H9 (cell line): ENCODE measurements around the gene SPTLC1. TPM values are rescaled to one million over a fixed set of nuclear protein-coding genes. Genes with fewer than 3 reads are reported as not detected.

ENCODE experiments used
- DNase-seq: peaks from one replicate; pipeline ENCODE4 v3.0.0-alpha.2; 2017
- H2AFZ ChIP-seq: one replicate; pipeline ENCODE4 v1.6.1; 2013; ENCODE audit warnings: mild to moderate bottlenecking, low read length, control low read depth, moderate library complexity
- H2AK5ac ChIP-seq: 2 replicates; pipeline ENCODE4 v1.6.1; 2013; ENCODE audit warnings: low read length, control low read depth, mixed read lengths; ENCODE audit not compliant: insufficient read length
- H2BK120ac ChIP-seq: one replicate; pipeline ENCODE4 v1.6.1; 2013; ENCODE audit warnings: low read depth, mild to moderate bottlenecking, low read length, control low read depth, inconsistent platforms; ENCODE audit not compliant: poor library complexity, severe bottlenecking
- H2BK12ac ChIP-seq: 2 replicates; pipeline ENCODE4 v1.6.1; 2013; ENCODE audit warnings: low read length, control low read depth, mixed read lengths, low read depth; ENCODE audit not compliant: insufficient read length
- H2BK15ac ChIP-seq: 2 replicates; pipeline ENCODE4 v1.6.1; 2013; ENCODE audit warnings: low read depth, low read length, control low read depth
- H2BK20ac ChIP-seq: one replicate; pipeline ENCODE4 v1.6.1; 2013; ENCODE audit warnings: low read depth, mild to moderate bottlenecking, low read length, control low read depth, inconsistent platforms; ENCODE audit not compliant: poor library complexity, severe bottlenecking
- H2BK5ac ChIP-seq: 2 replicates; pipeline ENCODE4 v1.6.1; 2013; ENCODE audit warnings: low read length, control low read depth, mixed read lengths; ENCODE audit not compliant: insufficient read length
- H3K14ac ChIP-seq: 2 replicates; pipeline ENCODE4 v1.6.1; 2013; ENCODE audit warnings: low read length, control low read depth; ENCODE audit not compliant: insufficient read depth
- H3K18ac ChIP-seq: 2 replicates; pipeline ENCODE4 v1.6.1; 2013; ENCODE audit warnings: low read depth, mild to moderate bottlenecking, mixed read lengths, low read length, control low read depth; ENCODE audit not compliant: insufficient read length
- H3K23ac ChIP-seq: 2 replicates; pipeline ENCODE4 v1.6.1; 2013; ENCODE audit warnings: low read length, control low read depth, mixed read lengths, low read depth; ENCODE audit not compliant: insufficient read length
- H3K23me2 ChIP-seq: 2 replicates; pipeline ENCODE4 v1.6.1; 2013; ENCODE audit warnings: low read depth, mild to moderate bottlenecking, mixed read lengths, low read length, control low read depth; ENCODE audit not compliant: insufficient read length, poor library complexity, severe bottlenecking
- H3K27ac ChIP-seq: 2 replicates; pipeline ENCODE4 v1.5.1; 2013; ENCODE audit warnings: low read length, control low read depth, mixed read lengths, low read depth; ENCODE audit not compliant: insufficient read length
- H3K27me3 ChIP-seq: 2 replicates; pipeline ENCODE4 v1.6.1; 2013; ENCODE audit warnings: low read length, control low read depth, inconsistent platforms; ENCODE audit not compliant: insufficient read depth
- H3K4ac ChIP-seq: 2 replicates; pipeline ENCODE4 v1.6.1; 2013; ENCODE audit warnings: low read depth, mild to moderate bottlenecking, control low read depth, inconsistent platforms, low read length, moderate library complexity
- H3K4me1 ChIP-seq: 2 replicates; pipeline ENCODE4 v1.6.1; 2013; ENCODE audit warnings: low read length, control low read depth, inconsistent platforms; ENCODE audit not compliant: insufficient read depth
- H3K4me2 ChIP-seq: 2 replicates; pipeline ENCODE4 v1.6.1; 2013; ENCODE audit warnings: low read length, control low read depth, mixed read lengths; ENCODE audit not compliant: insufficient read length, insufficient read depth
- H3K56ac ChIP-seq: 2 replicates; pipeline ENCODE4 v1.6.1; 2013; ENCODE audit warnings: low read depth, mild to moderate bottlenecking, mixed read lengths, low read length, control low read depth; ENCODE audit not compliant: insufficient read length
- H3K79me1 ChIP-seq: 2 replicates; pipeline ENCODE4 v1.6.1; 2013; ENCODE audit warnings: low read depth, mild to moderate bottlenecking, moderate library complexity, low read length, control low read depth, inconsistent platforms; ENCODE audit not compliant: insufficient read depth, poor library complexity, severe bottlenecking
- H3K79me2 ChIP-seq: 2 replicates; pipeline ENCODE4 v1.6.1; 2013; ENCODE audit warnings: low read length, control low read depth, inconsistent platforms; ENCODE audit not compliant: insufficient read depth
- H3K9ac ChIP-seq: 2 replicates; pipeline ENCODE4 v1.6.1; 2013; ENCODE audit warnings: low read length, control low read depth, mixed read lengths; ENCODE audit not compliant: insufficient read length; ENCODE audit errors: extremely low read depth
- H3K9me3 ChIP-seq: one replicate; pipeline ENCODE4 v1.6.1; 2013; ENCODE audit warnings: low read depth, low read length, inconsistent platforms; ENCODE audit not compliant: control insufficient read depth
- H3T11ph ChIP-seq: one replicate; pipeline ENCODE4 v1.6.1; 2013; ENCODE audit warnings: mild to moderate bottlenecking, low read length, control low read depth, inconsistent platforms
- H4K20me1 ChIP-seq: one replicate; pipeline ENCODE4 v1.6.1; 2013; ENCODE audit not compliant: control insufficient read depth, insufficient read length, insufficient read depth
- H4K5ac ChIP-seq: 2 replicates; pipeline ENCODE4 v1.6.1; 2013; ENCODE audit warnings: low read depth, mild to moderate bottlenecking, mixed read lengths, low read length, control low read depth; ENCODE audit not compliant: insufficient read length
- H4K8ac ChIP-seq: replicated peaks from 2 replicates; pipeline ENCODE4 v1.6.1; 2013; ENCODE audit warnings: low read length, control low read depth, mixed read lengths, low read depth; ENCODE audit not compliant: insufficient read length
- H4K91ac ChIP-seq: 2 replicates; pipeline ENCODE4 v1.6.1; 2013; ENCODE audit warnings: low read depth, mild to moderate bottlenecking, moderate library complexity, mixed read lengths, low read length, control low read depth; ENCODE audit not compliant: insufficient read length
- H3K27ac Mint-ChIP-seq, 3 experiments: 2 replicates in 2 of 3; 3 replicates in 1 of 3; pipeline ENCODE4 v1.8.0; 2020 to 2021; ENCODE audit warnings: mixed read lengths in 3 of 3, mild to moderate bottlenecking in 1 of 3, moderate library complexity in 1 of 3
- H3K27me3 Mint-ChIP-seq: 2 replicates; pipeline ENCODE4 v1.8.0; 2021; ENCODE audit warnings: low read depth, mild to moderate bottlenecking, moderate library complexity, mixed read lengths
- H3K36me3 Mint-ChIP-seq, 3 experiments: 2 replicates in 2 of 3; 3 replicates in 1 of 3; pipeline ENCODE4 v1.8.0; 2020 to 2021; ENCODE audit warnings: low read depth in 3 of 3, mixed read lengths in 3 of 3; ENCODE audit not compliant: insufficient read depth in 1 of 3
- H3K4me1 Mint-ChIP-seq, 2 experiments: 2 replicates each; pipeline ENCODE4 v1.8.0; 2020; ENCODE audit warnings: mixed read lengths in 2 of 2
- H3K4me3 Mint-ChIP-seq, 2 experiments: 2 replicates in 1 of 2; 3 replicates in 1 of 2; pipeline ENCODE4 v1.8.0; 2020 to 2021; ENCODE audit warnings: mild to moderate bottlenecking in 2 of 2, mixed read lengths in 2 of 2, moderate library complexity in 1 of 2
- H3K9me3 Mint-ChIP-seq, 2 experiments: 2 replicates in 1 of 2; 3 replicates in 1 of 2; pipeline ENCODE4 v1.8.0; 2020; ENCODE audit warnings: mild to moderate bottlenecking in 2 of 2, mixed read lengths in 2 of 2, moderate library complexity in 1 of 2
- WGBS: extraction: QIAGEN DNeasy Blood & Tissue Kit; methylation state at CpG from one replicate; pipeline ENCODE4 v1.1.7; 2013; ENCODE audit warnings: missing lambda C conversion rate, low lambda C conversion rate, mixed read lengths; ENCODE audit not compliant: insufficient read length; ENCODE audit errors: extremely low coverage; 5-methylcytosine and 5-hydroxymethylcytosine counted together
- total RNA-seq: library from RNA; stranded (reverse); gene quantifications from 2 replicates; pipeline ENCODE4 v1.2.1, GENCODE V29; 2021
- TF ChIP-seq, protein P1 (sequence below): fragments of 200-600 bp; sonication (generic); conservative IDR thresholded peaks from 3 replicates; pipeline ENCODE4 v1.8.0; 2021; ENCODE audit warnings: antibody characterized with exemption, mild to moderate bottlenecking

SPTLC1 gene
- total RNA-seq, 1 experiment from 2014 or later: 73.5 TPM

DNA sequence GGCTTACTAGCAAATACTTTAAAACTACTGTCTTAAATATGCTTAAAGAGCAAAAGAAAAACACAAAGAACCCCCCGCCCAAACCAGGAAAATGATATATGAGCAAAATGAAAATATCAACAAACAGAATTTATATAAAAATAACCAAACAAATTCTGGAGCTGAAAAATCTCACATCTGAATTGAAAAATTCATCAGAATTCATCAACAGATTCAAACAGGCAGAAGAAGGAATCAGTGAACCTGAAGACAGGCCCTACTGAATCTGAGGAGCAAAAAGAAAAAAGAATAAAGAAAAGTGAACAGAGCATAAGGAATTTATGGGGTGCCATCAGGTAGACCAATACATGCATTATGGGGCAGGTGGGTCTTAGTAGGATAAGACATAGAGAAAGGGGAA, 49.8 kb upstream of the SPTLC1 start:
- Histone ChIP-seq H3K23me2 (no peaks in the 10 kb centered on the region), H3K4ac (no peak overlapping the region), H3T11ph (no peak overlapping the region), H3K27ac (no peak overlapping the region), H4K91ac (no peak overlapping the region), H3K27me3 (no peaks in the 10 kb centered on the region), H3K79me1 (no peaks in the 10 kb centered on the region), H4K5ac (no peak overlapping the region), H3K9ac (no peak overlapping the region), H2BK120ac (no peak overlapping the region), H3K4me2 (no peak overlapping the region), H3K23ac (no peak overlapping the region), H2BK20ac (no peak overlapping the region), H2BK12ac (no peak overlapping the region), H3K4me1 (no peaks in the 10 kb centered on the region), H2AK5ac (no peak overlapping the region), H3K56ac (no peak overlapping the region), H2BK15ac (no peak overlapping the region), H4K20me1 (no peaks in the 10 kb centered on the region), H3K79me2 (no peaks in the 10 kb centered on the region), H3K14ac (no peak overlapping the region), H2AFZ (no peak overlapping the region), H2BK5ac (no peak overlapping the region), H3K9me3 (no peaks in the 10 kb centered on the region), H3K18ac (no peak overlapping the region), H4K8ac (no peak overlapping the region)
- Mint-ChIP-seq H3K4me3 (no peak overlapping the region), H3K9me3 (peaks cover 0 to 3% of the 10 kb centered on the region in 2 experiments; a peak in 3 of 5 replicates), H3K36me3 (no peaks in the 10 kb centered on the region), H3K27me3 (no peaks in the 10 kb centered on the region), H3K27ac (no peak overlapping the region), H3K4me1 (peaks cover 0 to 5% of the 10 kb centered on the region in 2 experiments; a peak in 2 of 4 replicates)
- TF ChIP-seq, protein P1, sequence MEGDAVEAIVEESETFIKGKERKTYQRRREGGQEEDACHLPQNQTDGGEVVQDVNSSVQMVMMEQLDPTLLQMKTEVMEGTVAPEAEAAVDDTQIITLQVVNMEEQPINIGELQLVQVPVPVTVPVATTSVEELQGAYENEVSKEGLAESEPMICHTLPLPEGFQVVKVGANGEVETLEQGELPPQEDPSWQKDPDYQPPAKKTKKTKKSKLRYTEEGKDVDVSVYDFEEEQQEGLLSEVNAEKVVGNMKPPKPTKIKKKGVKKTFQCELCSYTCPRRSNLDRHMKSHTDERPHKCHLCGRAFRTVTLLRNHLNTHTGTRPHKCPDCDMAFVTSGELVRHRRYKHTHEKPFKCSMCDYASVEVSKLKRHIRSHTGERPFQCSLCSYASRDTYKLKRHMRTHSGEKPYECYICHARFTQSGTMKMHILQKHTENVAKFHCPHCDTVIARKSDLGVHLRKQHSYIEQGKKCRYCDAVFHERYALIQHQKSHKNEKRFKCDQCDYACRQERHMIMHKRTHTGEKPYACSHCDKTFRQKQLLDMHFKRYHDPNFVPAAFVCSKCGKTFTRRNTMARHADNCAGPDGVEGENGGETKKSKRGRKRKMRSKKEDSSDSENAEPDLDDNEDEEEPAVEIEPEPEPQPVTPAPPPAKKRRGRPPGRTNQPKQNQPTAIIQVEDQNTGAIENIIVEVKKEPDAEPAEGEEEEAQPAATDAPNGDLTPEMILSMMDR: no peak
- WGBS: no CpG with 5 or more reads among the region's 1 CpG
- no peak for DNase-seq
